GM21390 (cell line): ENCODE results near the gene KRTAP4-3.
"Not testable (repeated sequence)": the region's sequence is repeated elsewhere in the genome, so short reads cannot be mapped to it uniquely, and the experiment has no call there.

Experiments used
- ATAC-seq: cut with Tn5 transposase; IDR thresholded peaks from one replicate; pipeline ENCODE4 v1.9.1; 2021; ENCODE audit not compliant: unreplicated experiment

Gene KRTAP4-3

DNA sequence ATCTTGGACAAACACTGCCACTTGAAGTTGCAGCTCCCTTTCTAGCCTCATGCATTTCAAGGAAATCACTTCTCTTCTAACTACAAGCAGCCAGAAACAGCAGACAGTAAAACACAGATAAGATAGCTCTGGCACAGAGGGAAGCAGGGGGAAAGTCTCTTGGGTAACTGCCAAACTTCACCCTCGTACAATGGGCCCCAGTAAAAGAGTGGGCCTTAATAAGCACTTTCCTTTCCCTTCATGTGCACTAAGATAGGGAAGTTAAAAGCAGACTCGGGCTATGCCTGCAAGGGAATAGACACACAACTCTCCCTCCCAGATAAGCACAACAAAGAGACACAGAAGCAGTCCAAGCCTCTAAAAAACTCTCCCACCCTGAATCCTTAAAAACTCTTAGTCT is 14.2 kb downstream of the KRTAP4-3 start:
- ATAC-seq = no peak

DNA sequence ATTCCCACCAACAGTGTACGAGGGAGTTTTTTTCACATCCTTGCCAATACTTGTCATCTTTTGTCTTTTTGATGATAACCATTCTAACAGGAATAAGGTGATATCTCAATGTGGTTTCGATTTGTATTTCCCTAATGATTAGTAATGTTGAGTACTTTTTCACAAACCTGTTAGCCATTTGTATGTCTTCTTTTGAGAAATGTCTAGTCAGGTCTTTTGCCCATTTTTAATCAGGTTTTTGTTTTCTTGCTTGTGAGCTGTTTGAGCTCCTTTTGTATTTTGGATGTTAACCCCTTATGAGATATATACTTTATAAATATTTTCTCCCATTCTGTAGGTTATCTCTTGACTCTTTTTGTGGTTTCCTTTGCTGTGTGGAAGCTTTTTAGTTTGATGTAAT is 16.5 kb downstream of the KRTAP4-3 start:
- no peak for ATAC-seq

DNA sequence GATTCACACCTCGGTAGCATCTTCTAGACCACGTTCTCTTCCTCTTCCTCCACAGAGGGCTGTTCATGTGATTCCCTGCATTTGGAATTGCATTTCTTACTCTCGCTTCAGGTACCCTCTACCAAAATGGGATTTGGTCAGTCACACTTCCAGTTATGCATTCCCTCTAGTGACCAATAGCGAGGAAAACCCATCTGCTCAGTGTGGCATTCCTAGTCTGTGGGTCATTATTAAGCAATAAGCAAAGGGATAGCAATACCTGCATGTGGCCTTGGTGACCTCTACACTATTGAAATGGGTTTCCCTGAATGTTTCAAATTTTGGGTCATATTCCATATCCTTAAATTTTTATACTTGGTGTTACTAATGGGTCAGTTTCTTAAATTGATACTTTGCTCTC is 18.0 kb downstream of the KRTAP4-3 start:
- no peak for ATAC-seq

DNA sequence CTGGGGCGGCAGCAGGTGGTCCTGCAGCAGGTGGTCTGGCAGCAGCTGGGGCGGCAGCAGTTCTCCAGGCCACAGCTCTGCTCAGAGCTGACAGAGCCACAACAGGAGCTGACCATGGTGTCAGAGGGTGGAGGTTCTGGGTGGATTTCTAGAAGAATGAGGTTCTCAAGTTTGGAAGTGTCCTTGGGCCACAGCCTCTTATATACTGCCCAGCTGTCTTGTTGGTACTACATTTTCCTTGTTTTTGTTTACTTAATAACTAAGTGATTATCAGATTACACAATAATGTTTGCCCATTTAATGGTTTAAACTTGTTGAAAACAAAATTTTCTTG is 18.4 kb downstream of the KRTAP4-3 start, which contains the start of gene KRTAP4-5:
Gene KRTAP4-5, minus strand, starts transcription at position 174 of the 334 bp plus-strand sequence. Its CDS starts 58 bp downstream, at position 116.
- no peak for ATAC-seq

DNA sequence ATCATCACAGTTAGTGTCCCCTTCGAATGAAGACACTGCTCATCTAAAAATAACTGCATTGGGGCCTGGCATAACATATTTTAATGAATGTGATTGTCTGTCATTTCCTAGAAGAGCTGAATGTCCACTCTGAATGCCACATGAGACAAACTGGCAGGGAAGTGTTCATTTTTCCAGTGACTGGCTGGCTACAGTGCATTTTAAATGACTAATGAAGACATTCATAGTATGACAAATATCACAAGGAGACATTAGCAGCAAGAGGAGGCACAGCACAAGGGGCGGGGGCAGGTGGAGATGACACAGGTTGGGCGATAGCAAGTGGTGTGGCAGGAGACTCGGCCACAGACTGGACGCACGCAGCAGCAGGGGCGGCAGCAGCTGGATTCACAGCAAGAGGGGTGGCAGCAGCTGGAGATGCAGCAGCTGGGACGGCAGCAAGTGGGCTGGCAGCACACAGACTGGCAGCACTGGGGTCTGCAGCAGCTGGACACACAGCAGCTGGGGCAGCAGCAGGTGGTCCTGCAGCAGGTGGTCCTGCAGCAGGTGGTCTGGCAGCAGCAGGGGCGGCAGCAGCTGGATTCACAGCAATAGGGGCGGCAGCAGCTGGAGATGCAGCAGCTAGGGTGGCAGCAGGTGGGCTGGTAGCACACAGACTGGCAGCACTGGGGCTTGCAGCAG is 18.9 kb downstream of the KRTAP4-3 start:
- ATAC-seq = not testable (repeated sequence)

DNA sequence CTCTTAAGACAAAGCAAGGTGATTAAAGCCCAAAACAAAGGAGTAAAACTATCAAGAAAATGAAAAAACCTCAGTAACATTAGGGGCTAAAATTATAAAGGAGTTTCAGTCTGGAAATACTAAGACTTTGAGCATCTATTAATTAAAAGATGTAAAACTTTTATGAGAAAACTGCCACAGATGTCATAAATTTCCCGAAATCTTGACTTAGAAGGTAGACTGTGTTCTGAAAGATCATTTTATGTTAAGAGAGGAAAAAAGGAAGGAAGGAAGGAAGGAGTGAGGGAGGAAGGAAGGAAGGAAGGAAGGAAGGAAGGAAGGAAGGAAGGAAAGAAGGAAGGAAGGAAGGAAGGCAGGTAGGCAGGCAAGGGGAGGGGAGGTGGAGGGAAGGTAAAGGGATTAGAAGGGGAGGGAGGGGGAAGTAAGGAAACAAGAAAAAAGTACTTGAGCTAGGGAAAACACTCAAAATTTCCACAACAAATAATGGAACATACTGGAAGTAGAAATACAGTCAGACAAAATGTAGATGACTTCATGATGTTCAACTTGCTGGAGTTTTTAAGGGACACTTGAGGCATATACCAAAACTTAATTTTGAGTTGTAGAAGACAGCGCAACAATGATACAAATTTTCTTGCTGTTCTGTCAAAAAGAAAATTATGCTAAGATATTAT is 20.4 kb downstream of the KRTAP4-3 start:
- no peak for ATAC-seq

DNA sequence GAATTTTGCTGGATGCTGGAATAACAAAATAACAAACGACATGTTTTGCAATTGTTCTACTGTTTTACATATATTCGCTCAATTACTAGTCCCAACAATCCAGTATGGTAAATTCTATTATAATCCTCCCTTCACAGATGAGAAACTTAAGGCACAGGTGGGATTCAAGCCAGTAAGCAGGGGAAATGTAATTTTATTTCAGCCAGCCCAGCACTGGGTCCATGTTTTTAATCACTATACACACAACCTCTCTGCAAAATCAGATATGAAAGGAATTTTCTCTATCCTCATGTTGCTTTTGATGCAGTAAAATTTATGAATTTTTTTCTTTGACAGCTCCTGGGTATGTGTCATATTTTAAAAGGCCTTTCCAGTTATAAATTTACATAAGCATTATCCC is 22.8 kb downstream of the KRTAP4-3 start:
- ATAC-seq = no peak

DNA sequence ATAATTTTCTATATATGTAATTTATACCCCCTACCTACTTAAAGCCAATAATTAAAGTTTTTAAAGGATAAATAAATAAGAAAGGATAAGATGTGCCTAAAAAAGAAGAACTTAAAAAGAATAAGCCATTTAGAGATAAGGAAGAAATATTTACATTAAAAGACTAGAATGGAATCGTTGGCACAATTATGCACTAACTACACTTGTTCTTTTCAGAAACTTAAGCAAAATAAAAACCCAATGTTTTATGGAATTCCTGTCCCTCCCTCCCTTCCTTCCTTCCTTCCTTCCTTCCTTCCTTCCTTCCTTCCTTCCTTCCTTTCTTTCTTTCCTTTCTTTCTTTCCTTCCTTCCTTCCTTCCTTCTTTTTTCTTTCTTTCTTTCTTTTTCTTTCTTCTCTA is 23.2 kb downstream of the KRTAP4-3 start:
- ATAC-seq = no peak

DNA sequence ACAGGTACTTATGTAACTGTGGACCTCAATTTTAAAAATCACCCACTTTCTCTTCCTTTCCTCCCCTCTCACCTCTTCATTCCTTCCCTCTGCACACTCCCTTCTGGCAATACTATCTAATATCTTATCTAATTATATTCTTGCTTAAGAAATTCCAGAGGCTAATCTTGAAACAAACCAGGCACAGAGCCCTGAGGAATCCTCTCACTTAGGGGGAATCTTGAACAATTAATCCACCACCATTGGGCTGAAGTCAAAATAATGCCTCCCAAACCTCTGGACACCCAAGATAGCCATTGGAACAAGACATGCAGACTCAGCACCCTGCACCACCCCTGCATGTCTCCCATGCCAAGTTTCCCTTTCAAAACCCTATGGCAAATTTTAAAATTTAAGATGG is 26.7 kb downstream of the KRTAP4-3 start:
- ATAC-seq = no peak

DNA sequence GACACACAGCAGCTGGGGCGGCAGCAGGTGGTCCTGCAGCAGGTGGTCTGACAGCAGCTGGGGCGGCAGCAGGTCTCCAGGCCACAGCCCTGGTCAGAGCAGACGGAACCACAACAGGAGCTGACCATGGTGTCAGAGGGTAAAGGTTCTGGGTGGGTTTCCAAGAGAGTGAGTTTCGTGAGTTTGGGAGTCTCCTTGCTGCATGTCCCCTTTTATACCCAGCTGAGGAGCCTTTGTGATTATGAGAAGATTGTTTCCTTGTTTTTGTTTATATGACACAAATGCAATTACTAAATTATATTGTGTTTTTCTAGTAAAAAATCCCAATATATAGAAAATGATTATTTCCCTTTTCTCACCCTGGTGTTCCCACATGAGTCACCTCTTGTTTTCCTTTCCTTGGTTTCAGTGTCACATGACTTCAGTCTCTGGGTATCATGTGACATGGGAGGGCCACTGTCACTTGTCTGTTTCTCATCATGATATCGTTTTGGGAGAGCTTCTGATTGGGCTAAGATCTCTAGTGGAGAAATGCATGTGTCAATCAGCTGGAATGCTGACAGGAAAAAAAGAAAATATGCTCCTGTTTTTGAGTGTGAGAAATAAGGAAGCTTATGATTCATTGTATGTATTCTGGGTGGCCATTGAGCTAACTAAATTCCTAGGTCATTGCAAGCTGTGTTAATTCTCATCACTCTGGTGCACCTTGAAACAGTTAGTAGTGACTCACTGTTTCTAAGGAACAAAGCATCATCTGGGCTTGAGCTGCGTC is 27.5 kb downstream of the KRTAP4-3 start, which contains the start of gene KRTAP4-6:
Gene KRTAP4-6, minus strand, starts transcription at position 185 of the 772 bp plus-strand sequence. Its CDS starts 57 bp downstream, at position 128.
- ATAC-seq = no peak

DNA sequence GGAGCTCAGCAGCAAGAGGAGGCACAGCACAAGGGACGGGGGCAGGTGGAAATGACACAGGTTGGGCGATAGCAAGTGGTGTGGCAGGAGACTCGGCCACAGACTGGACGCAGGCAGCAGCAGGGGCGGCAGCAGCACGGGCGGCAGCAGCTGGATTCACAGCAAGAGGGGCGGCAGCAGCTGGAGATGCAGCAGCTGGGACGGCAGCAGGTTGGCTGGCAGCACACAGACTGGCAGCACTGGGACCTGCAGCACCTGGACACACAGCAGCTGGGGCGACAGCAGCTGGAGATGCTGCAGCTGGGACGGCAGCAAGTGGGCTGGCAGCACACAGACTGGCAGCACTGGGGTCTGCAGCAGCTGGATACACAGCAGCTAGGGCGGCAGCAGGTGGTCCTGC is 28.2 kb downstream of the KRTAP4-3 start:
- not testable (repeated sequence) for ATAC-seq

DNA sequence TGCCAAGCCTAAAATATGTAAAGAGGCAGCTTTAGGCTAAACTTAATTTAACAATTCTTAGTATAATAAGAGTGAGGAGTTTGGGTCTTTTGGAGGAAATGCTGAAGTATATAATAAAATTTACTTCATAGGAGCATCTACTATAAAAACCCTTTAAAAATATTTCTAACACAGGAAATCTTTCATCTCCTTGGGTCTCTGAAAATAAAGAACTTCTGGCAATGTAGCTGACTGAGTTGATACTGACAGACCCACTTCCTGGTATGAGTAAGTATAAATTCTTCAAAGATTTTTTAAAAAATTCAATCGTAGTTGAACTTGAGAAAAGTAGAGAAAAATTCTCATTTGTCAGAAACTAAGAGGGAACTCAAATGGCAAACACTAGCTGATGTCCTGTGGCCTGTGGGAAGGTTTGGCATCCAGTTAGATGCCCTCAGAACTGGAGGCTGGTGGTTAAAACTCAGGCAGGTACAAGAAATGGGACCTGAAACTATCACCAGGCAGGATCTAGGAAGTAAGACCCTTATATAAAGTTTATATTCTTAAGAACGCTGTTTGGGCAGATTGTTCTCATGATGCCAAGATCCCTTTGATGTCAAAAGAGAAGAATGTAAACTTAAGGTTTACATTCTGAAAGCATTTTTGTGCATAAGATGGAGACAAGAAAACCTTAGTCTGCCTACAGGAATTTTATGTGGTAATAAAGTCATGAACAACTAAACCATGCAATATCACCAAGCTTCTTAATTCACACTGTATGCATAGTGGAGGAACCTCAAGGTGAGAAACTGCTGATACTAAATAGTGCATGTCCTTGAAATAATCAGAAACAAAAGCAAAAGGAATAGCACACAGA is 33.9 kb downstream of the KRTAP4-3 start:
- no peak for ATAC-seq

DNA sequence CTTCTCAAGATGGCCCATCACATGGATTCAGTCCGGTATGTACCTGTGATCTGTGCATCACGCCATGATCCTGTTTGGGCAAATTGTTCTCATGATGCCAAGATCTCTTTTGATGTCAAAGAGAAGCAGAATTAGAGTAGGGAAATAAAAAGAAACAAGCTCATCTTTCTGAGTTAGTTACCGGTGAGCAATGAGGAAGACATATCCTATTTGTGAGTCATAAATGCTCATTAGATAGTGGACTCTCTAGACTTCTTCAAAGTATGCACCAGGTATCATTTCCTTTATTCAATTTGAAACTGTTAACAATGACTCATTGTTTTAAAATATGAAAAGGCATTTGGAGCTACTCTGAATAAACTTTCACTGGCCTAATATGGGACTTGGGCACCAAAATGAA is 36.0 kb downstream of the KRTAP4-3 start:
- ATAC-seq = no peak

DNA sequence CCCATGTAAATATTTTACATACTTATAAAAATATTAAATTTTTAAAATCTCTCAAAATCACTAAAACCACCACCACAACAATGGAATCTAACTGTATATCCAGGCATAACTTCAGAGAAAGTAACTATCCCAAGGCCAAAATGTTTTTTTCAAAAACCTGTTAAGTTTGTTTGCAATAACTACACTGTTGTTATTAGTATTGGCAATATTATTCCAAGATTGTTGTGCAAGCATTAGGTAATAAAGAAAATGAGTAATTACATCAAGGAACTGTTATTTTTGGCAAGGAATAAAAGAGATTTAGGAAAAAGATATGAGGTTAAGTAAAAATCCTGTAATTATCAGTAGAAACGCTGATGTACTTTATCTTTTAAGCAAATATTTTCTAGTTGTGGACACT is 40.6 kb downstream of the KRTAP4-3 start:
- no peak for ATAC-seq

DNA sequence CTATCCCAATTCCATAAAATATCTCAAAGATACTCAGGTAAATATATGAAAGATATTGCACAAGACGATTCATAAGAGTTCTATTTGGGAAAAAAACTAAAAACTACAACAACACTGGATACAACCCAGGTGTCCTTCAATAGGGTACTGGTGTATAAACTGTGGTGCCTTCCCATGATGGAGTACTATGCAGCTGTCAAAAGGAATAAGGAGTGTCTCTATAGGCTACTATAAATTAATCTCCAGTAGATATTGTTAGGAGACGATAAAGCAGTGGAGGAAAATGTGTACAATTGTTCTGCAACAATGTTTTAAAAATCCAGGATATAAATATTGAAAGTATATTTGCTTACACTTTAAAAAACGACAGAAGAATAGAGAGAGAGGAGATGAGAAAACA is 41.6 kb downstream of the KRTAP4-3 start:
- ATAC-seq = no peak

DNA sequence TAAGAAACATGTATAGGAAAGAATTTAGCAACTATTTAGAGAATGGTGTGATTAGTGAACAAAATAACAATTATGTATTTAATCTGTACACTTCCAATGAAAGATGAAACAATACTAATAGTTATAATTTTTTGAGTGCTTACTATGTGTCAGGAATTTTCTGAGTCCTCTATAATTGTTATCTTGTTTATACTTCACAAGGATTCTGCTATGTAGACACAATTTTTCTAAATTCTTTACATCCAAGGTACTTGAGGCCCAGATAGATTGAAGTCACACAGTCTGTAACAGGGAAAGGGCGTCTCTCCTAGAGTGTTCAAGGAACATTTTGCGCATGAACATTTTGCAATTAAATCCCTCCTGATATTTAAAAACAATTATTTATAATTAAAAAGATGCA is 43.0 kb downstream of the KRTAP4-3 start:
- ATAC-seq = no peak

DNA sequence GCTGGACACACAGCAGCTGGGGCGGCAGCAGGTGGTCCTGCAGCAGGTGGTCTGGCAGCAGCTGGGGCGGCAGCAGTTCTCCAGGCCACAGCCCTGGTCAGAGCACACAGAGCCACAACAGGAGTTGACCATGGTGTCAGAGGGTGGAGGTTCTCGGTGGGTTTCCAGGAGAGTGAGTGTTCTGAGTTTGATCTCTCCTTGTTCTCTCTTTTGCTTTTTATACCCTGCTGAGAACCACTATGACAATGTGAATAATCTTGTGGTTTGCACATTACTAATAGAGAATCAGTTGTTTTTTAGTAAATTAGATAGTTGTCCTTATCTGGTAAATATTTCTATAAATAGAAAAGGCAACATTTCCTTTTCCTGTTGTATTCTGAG is 44.0 kb downstream of the KRTAP4-3 start, which contains the start of gene KRTAP4-12:
Gene KRTAP4-12, minus strand, starts transcription at position 192 of the 381 bp plus-strand sequence. Its CDS starts 60 bp downstream, at position 132.
- not testable (repeated sequence) for ATAC-seq

DNA sequence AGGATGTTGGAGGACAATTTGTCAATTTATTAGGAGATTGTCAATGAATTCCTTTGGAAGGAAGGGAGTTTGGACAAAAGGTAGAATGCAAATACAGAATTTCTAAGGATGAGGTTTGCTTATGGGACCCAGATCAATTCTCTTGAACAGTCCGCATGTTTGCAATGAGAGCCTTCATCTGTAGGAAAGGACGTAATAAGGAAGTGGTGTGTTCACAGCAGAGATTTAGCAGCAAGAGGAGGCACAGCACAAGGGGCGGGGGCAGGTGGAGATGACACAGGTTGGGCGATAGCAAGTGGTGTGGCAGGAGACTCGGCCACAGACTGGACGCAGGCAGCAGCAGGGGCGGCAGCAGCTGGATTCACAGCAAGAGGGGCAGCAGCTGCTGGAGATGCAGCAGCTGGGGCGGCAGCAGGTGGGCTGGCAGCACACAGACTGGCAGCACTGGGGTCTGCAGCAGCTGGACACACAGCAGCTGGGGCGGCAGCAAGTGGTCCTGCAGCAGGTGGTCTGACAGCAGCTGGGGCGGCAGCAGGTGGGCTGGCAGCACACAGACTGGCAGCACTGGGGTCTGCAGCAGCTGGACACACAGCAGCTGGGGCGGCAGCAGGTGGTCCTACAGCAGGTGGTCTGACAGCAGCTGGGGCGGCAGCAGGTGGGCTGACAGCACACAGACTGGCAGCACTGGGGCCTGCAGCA is 44.6 kb downstream of the KRTAP4-3 start:
- not testable (repeated sequence) for ATAC-seq

DNA sequence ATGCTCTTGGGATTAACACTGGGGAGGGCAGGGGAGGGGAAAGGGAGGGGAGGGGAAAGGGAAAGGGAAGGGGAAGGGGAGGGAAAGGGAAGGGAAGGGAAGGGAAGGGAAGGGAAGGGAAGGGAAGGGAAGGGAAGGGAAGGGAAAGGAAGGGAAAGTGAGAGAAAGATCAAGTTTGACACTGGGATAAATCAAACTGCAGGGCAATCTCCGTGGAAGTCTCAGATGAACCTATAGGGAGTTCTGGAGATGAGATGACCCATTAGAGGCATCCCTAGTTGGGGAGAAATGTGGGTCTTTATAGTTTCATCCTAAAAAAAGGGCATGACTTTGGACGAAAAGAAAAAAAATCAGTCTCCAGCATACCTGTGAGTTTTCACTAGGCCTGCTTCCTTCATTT is 46.3 kb downstream of the KRTAP4-3 start:
- no peak for ATAC-seq
